ENCODE results near the gene TPSG1. TPM values are rescaled to one million over a fixed set of nuclear protein-coding genes. Genes with fewer than 3 reads are reported as not detected.
A peak's percentile ranks its signal among the peaks of the same experiment; 100 is the strongest.

The TPSG1 gene
- total RNA-seq, 1 donor from 2014 or later: not detected

DNA sequence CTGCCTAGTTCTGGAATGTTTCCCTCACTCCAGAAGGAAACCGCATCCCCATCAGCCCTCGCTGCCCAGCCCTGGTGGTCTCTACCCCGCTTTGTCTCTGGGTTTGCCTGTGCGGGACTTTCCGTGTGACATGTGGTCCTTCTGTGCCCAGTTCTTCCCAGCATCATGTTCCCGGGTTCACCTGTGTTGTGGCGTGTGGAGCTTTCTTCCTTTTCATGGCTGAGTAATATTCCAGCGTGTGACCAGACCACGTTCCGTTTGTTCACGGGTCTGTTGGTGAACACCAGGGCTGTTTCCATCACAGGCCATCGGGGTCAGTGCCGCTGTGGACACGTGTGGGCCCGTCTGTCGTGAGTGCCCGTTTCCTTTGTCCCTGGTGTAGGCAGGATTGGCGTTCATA lies 40.1 kb downstream of the TPSG1 start:
- no peak overlapping the region for H3K27ac ChIP-seq (replicated peaks)
- intact Hi-C loops (cut with micrococcal nuclease): no loop called here
- no peaks in the 10 kb centered on the region for H3K36me3 ChIP-seq
- no peak for DNase-seq
- no peaks in the 10 kb centered on the region for H3K9me3 ChIP-seq (replicated peaks)
- no peak overlapping the region for H3K4me3 ChIP-seq
- TF ChIP-seq, protein P1, sequence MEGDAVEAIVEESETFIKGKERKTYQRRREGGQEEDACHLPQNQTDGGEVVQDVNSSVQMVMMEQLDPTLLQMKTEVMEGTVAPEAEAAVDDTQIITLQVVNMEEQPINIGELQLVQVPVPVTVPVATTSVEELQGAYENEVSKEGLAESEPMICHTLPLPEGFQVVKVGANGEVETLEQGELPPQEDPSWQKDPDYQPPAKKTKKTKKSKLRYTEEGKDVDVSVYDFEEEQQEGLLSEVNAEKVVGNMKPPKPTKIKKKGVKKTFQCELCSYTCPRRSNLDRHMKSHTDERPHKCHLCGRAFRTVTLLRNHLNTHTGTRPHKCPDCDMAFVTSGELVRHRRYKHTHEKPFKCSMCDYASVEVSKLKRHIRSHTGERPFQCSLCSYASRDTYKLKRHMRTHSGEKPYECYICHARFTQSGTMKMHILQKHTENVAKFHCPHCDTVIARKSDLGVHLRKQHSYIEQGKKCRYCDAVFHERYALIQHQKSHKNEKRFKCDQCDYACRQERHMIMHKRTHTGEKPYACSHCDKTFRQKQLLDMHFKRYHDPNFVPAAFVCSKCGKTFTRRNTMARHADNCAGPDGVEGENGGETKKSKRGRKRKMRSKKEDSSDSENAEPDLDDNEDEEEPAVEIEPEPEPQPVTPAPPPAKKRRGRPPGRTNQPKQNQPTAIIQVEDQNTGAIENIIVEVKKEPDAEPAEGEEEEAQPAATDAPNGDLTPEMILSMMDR (IDR thresholded peaks at IDR 0.05; ENCODE audit: borderline replicate concordance): no peak
- H3K27me3 ChIP-seq (ENCODE audit: low read depth): peaks cover 62% of the 10 kb centered on the region
- peaks cover 26% of the 10 kb centered on the region for H3K4me1 ChIP-seq

DNA sequence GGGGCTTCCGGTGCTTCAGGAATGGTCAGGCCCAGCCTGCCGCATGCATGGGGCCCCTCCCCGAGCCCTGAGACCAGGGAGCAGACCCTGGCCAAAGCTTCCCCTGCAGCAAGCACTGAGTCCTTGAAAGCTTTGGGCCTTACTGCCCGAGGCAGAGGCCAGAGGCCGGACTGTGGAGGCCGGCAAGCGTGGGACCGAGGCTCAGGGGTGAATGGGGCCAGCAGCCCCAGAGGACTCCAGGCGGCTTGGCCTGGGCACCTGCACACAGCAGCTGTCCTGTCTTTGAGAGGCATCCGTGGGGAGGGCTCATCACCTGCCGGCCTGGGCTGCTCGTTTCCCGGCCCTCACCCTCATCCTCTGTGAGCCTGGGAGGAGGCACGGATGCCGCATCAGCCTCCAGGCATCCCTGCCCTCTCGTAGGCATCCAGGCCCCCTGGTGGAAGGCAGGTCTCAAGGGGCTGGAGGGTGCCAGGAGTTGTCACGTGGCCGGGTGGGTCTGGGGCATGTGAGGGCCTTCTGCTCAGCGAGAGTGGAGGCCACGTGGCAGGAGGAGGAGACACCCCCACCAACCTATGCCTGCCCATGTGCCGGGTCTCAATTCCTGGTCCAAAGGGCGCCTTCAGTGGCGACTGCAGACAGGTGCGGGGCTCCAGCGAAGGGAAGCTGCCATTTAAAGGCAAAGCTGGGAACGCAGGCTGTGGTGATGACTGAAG lies 40.8 kb downstream of the TPSG1 start:
- no peak overlapping the region for H3K4me3 ChIP-seq
- TF ChIP-seq, protein P1 (IDR thresholded peaks at IDR 0.05; ENCODE audit: borderline replicate concordance): no peak
- H3K4me1 ChIP-seq: peaks cover 26% of the 10 kb centered on the region
- DNase-seq: no peak
- no peak overlapping the region for H3K27ac ChIP-seq (replicated peaks)
- peaks cover 59% of the 10 kb centered on the region for H3K27me3 ChIP-seq (ENCODE audit: low read depth)
- no peaks in the 10 kb centered on the region for H3K36me3 ChIP-seq
- intact Hi-C loops (cut with micrococcal nuclease): no loop called here
- no peaks in the 10 kb centered on the region for H3K9me3 ChIP-seq (replicated peaks)

DNA sequence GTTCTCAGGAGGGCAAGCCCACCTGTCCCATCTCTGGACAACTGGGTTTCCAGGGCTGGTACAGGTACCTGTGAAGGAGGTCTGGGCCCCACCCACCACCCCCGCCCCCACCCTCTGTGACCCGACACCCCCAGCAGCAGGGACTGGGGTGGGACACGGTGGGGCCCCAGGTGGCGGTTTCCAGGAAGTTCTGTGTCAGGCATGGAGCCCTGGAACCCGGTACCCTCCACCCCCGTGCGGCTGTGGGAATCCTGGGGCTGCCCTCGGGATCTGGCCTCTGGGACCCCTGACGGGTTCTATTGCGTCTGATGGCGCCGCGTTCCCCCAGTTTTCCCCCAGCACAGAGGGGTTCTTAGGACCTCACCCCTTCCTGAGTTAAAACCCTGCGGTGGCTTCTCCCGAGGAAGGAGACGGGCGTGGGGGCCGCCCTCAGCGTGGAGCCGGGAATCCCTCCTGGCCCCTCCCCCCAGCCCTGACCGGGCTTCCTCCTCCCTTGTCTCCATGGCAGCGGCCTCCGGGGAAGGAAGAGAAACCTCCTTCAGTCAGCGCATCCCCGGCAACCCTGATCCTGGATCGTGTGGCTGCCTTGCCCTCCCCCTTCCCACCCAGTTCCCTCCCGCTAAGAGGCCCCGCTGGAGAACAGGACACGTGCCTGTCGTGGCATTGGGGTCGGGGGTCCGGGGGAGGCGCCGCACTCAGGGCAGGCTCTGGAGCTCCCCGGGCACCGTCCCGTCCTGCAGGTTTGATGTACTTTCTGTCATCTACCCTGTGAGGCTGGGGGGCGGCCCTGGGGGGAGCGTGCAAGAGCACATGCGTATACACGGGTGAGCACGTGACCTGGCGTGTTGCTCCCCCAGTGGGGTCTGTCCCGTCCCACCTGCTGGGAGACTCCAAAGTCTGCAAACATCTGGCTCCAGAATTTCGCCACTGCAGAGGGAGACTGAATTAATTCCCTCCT lies 41.8 kb downstream of the TPSG1 start:
- Histone ChIP-seq H3K27me3 (ENCODE audit: low read depth) (peaks cover 65% of the 10 kb centered on the region), H3K27ac (replicated peaks) (peak overlapping the region; percentile 57), H3K4me3 (peak overlapping the region; percentile 17), H3K9me3 (replicated peaks) (no peaks in the 10 kb centered on the region), H3K36me3 (no peaks in the 10 kb centered on the region), H3K4me1 (peaks cover 26% of the 10 kb centered on the region)
- TF ChIP-seq, protein P1 (IDR thresholded peaks at IDR 0.05; ENCODE audit: borderline replicate concordance): no peak
- peak; percentile 58 for DNase-seq
- intact Hi-C loops (cut with micrococcal nuclease): no loop called here

DNA sequence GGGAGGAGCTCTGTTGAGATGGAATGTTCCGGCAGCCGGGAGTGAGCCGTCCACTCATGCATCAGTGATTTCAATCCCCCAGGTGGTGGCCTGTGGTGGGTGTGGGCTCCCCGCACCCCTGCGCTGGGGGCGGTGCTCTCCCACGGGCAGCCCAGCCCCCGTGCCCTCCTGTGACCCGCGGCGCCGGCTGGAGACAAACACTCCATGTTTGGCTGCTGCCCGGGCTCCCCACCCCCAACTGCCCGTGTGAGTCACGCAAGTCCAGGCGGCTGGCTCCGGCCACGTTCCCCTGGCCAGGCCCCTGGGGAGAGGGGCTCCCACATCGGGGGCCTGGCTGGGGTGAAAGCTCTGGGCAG lies 42.8 kb downstream of the TPSG1 start:
- H3K4me1 ChIP-seq: peaks cover 26% of the 10 kb centered on the region
- no peaks in the 10 kb centered on the region for H3K9me3 ChIP-seq (replicated peaks)
- DNase-seq: peak; percentile 65
- peak overlapping the region; percentile 77 for H3K27ac ChIP-seq (replicated peaks)
- peaks cover 63% of the 10 kb centered on the region for H3K27me3 ChIP-seq (ENCODE audit: low read depth)
- intact Hi-C loops (cut with micrococcal nuclease): no loop called here
- TF ChIP-seq, protein P1 (IDR thresholded peaks at IDR 0.05; ENCODE audit: borderline replicate concordance): no peak
- H3K4me3 ChIP-seq: peak overlapping the region; percentile 17
- no peaks in the 10 kb centered on the region for H3K36me3 ChIP-seq

DNA sequence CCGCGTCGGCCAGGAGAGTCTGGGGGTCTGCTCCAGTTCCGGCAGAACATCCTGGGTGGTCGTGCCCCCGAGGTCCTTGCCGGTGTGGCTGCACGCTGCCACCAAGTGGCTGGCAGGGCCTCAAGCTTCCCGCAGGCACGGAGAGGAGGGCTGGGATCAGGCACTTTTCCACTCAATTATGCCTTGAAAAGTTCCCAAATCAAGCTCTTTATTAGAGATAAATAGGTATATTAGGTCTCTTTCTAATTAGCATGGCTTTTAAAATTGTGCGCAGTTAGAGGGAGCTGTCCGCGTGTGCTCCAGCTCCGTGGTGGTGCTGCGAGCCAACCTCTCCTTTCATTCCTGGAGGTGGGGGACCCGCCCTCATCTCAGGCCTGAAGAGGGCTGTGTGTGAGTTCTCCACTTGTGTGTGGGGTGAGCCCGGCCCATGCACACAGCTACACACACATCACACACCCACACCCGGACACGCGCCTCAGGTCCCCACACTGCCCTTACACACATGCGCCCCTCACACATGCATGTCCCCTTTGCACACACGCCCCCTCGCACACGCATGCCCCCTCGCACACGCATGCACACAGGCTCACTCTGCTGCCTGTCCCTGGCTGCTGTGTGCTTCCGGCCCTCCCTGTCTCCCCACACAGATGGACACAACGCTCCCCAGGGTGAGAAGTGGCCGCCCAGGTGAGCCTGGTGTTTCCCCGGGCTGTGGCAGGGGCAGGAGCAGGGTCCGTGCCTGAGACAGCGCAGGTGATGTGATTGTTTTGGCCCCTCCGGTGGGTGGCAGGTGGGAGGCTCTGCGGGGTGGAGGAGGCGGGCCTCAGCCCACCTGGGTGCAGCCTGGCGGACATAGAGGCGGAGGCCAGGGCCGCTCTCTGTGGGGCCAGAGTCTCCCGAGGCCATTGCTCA lies 43.4 kb downstream of the TPSG1 start:
- peaks cover 69% of the 10 kb centered on the region for H3K27me3 ChIP-seq (ENCODE audit: low read depth)
- H3K4me3 ChIP-seq: peak overlapping the region; percentile 21
- intact Hi-C loops (cut with micrococcal nuclease): no loop called here
- no peak for DNase-seq
- no peaks in the 10 kb centered on the region for H3K9me3 ChIP-seq (replicated peaks)
- H3K4me1 ChIP-seq: peaks cover 26% of the 10 kb centered on the region
- TF ChIP-seq, protein P1 (IDR thresholded peaks at IDR 0.05; ENCODE audit: borderline replicate concordance): no peak
- H3K36me3 ChIP-seq: no peaks in the 10 kb centered on the region
- peak overlapping the region; percentile 77 for H3K27ac ChIP-seq (replicated peaks)
